DMS114 treated with DMSO at 0.1 percent for 48 hours (cell line): ENCODE measurements around the gene PRR15L.
"Not testable (repeated sequence)": the region's sequence is repeated elsewhere in the genome, so short reads cannot be mapped to it uniquely, and the experiment has no call there.

ENCODE experiments used
- DNase-seq: peaks from one replicate; lab custom pipeline; 2025; ENCODE audit not compliant: unreplicated experiment; lab: John Stamatoyannopoulos, UW

PRR15L gene, protein sequence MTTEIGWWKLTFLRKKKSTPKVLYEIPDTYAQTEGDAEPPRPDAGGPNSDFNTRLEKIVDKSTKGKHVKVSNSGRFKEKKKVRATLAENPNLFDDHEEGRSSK

DNA sequence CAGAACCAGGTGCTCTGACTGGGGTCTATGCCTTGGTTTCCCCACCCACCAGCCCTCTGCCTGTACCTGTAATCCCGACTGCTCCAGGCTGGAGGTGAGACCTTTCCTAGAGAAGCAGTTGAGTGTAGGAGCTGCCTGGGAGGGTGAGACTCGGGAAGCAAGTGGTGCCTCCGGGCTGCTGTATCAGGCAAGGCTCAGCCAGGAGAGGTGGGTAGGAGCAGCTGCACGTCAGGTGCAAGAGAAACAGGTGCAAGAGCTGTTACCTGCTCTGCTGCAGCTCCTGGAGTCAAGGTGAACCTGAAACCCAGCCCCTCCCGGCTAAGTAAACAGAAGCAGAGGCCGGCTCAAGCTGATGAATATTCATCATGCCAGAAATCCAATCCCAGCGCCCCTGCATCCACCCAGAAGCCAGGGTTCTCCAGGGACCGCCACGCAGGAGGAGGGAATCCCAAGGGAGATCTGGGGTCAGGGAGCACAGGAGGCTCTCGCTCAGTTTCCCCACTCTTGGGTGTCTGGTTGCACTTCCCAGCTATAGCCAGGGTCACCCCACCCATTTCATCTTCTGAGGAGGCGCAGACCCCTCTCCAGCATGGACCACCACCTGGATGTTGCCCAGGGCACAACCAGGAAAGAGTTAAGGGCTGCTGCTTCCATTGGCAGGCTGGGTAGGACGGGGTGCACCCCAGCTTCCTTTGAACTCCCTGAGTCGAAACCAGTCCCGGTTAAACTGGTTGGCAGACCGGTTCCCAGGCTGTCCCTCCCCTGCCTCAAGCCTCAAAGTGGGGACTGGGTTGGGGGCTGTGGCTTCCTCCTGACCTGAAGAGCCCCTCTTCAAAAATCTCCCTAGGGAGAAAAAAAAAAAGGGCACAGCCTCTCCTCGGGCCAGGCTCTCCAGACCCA lies at the start of gene PRR15L:
TSS of gene PRR15L (minus strand) at position 293 of the 900 bp plus-strand sequence. CDS start 4,649 bp downstream, outside the sequence.
- no peak for DNase-seq

DNA sequence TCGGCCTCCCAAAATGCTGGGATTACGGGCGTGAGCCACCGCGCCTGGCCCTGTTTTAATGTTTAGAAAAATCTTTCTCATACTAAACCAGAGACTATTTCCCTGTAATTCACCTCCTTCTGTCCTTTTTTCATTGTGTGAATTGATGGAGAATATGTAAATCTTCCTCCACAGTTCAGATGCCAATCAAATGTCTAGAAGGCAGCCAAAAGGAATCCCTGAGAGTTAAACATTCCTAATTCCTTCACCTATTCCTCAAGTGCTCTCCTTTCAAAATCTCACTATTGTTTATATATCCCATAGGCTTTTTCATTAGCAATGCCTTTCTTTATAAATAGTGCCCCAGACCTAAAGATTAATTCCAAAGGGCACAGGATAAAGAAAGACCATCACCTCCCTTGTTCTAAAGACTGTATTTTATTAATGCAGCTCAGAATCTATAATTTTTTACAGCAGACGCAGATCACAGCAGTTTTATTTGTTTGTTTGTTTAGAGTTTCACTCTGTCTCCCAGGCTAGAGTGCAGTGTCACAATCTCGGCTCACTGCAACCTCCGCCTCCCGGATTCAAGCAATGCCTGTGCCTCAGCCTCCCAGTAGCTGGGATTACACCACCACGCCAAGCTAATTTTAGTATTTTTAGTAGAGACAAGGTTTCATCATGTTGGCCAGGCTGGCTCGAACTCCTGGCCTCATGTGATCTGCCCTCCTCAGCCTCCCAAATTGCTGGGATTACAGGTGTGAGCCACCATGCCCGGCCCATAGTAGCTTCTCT lies 49.4 kb upstream of the PRR15L start:
- no peak for DNase-seq

DNA sequence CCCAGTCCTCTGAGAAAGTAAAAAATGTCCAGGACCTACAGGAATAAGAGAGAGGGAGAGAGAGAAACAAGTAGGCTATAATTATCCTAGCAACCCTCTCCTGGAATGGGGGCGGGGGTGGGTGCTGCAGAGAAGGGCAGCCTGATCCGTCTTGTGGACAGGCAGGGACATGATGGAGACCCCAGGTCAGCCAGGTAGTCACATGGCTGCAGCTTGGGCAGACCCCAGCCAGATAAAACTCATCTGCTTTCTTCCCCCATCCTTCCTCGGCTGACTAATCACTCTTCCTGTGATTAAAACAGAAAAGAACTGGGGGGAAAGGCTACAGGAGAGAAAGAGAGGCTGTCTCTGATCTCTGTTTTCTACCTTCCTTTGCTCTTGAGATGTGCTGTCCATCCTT lies 47.3 kb upstream of the PRR15L start:
- DNase-seq, result no peak

GRCh38 chr17:48003417-48004151 lies 45.9 kb upstream of the PRR15L start:
- DNase-seq, result no peak

DNA sequence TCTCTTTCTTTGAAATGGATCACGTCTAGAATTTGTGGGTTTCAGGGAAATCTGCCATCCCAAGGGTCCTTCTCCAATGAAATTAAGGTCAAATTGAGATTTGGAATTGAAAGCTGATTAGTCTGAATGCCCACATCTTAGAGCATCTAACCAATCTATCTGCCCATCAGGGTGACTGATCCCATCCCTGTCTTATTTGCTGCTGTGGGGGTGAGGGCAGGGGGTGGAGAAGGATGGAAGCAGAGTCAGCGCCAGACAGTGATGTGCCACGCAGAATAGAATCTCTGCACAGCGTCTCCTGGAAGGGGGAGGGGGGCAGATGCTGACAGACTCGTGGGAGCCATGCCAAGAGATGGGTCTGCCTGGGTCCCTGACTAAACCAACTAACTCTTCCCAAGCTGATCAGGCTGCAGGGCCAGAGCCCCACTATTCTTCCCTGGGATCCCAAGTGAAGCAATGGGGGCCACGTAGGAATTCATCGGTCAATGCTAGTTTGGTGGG lies 45.3 kb upstream of the PRR15L start:
- no peak for DNase-seq

- no peak for DNase-seq
These were observed 44.7 kb upstream of the PRR15L start for GRCh38 chr17:48002266-48002915.

- DNase-seq, result not testable (repeated sequence)
These were observed 44.0 kb upstream of the PRR15L start for GRCh38 chr17:48001657-48002056.

DNA sequence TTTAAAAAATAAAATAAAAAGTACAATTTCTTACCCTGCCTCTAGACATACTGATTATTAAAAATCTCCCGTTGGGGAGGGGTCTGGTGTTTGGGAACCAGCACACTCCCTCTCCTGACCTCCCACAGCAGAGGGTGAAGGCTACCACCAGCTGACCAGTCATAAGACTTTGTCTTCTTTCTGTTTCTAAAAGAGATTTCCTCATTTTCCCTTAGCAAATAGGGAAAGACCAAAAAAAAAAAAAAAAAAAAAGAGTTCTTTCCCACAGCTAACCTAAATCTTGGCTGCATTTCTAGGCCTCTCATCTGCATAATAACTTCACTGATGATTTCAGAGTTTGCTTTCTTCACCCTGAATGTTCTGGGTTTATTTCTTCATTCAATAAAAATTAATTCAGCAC lies 43.5 kb upstream of the PRR15L start:
- no peak for DNase-seq

DNA sequence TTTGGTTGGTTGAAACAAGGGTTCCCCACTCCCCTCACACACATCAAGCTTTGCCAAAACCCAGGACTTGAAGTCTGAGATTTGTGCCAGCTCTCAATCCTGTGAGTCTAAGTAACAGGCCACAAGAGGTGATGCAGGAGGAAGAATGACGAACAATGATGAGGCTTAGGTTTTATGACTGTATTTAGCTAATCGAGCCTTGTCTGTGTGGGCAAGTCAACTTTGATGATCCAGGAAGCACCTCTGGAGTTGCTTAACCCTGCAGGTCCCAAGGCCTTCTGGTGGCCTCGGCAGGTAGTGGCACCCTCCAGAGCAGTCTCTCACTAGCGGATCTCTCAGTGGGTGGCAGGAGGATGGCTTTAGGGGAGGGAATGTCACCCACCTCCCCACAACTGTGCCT lies 41.9 kb upstream of the PRR15L start:
- no peak for DNase-seq

GRCh38 chr17:47998044-47998443 lies 40.4 kb upstream of the PRR15L start:
- no peak for DNase-seq

- DNase-seq, result no peak
These were observed 39.9 kb upstream of the PRR15L start for GRCh38 chr17:47997586-47997985.

DNA sequence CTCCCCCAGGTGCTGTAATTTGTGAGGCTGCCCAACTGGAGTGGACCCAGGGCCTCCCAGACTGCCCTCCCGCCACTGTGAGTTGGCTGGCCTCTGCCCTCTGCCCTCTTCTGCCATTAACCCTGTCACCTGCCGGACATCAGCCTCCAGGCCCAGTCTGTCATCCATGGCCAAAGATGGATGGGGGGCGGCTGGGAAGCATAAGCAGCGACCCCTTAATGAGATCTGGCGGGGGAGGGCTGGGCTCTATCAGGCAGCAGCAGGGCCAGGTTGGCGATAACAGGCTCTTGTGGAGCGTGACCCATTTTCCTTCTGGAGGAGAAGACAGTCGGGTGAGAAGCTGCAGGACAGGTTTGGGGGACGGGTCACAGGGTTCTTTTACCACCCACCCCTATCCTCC lies 38.5 kb upstream of the PRR15L start:
- no peak for DNase-seq

- DNase-seq, result no peak
These were observed 37.7 kb upstream of the PRR15L start for GRCh38 chr17:47995241-47995935.

DNA sequence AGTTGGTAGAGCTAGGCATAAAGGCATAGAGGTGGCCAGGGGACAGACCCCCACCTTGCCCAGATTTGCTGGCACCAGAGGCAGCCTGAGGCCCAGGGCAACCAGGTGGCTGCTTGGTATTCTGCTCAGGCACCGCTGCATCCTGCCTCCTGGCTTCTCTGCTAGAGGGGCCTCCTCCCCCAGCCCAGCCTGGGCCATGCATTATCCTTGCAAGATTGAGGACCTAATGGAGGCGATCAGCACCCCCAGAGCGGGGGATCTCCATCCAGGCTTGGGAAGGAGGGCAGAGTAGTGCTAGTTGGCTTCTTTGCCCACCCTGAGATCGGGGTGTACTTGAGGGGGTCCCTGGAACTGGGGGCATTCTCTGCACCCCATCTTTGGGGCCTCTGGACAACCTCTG lies 37.0 kb upstream of the PRR15L start:
- no peak for DNase-seq

GRCh38 chr17:47993964-47994363 lies 36.3 kb upstream of the PRR15L start:
- DNase-seq, result no peak

DNA sequence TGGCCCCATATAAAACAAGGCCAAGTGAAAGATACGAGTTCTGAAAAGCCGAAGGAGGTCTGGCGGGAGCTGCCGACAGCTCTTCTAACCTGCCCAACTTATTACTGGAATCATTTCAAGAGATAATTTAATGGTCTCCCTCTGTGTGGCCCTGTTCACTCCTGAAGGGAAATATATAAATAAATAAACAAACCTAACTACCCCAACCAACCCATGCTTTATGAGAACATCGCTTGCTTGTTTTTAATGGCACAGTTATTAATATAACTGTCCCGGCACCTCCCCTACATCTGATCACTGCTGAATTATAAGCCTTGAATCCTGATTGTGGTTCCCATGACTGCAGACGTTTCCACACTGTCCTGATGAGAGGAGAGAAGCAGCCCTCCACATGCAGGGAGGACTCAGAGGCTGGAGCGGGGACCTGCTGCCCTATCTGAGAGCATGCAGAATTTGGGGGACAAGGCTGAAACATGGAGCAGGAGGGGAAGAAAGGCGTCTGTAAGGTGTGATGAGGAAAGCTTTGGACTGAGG lies 35.4 kb upstream of the PRR15L start:
- DNase-seq, result no peak

- DNase-seq, result no peak
These were observed 34.5 kb upstream of the PRR15L start for GRCh38 chr17:47992216-47992615.

GRCh38 chr17:47990962-47991731 lies 33.5 kb upstream of the PRR15L start:
- DNase-seq, result no peak

- DNase-seq, result no peak
These were observed 32.0 kb upstream of the PRR15L start for GRCh38 chr17:47989700-47990099.
